CD8-positive, alpha-beta memory T cell (primary cell): ENCODE data around the gene DNASE1L1. TPM values are rescaled to one million over a fixed set of nuclear protein-coding genes. Genes with fewer than 3 reads are reported as not detected.

ENCODE experiments used
- CTCF ChIA-PET: fragments of 350-600 bp; sonication (Branson Sonifier 250); formaldehyde crosslinking; loops from one replicate; lab custom pipeline; 2021; ENCODE audit warnings: antibody characterized with exemption; lab: Charles Lee
- POLR2A ChIA-PET: fragments of 350-600 bp; sonication (Branson Sonifier 250); formaldehyde crosslinking; loops from one replicate; lab custom pipeline; 2021; ENCODE audit warnings: antibody characterized with exemption; lab: Charles Lee
- DNase-seq, 5 donors: peaks; one replicate each; pipeline versions ENCODE4 v3.0.0 to v3.0.0-alpha.2; 2020 to 2022; ENCODE audit warnings: mixed read lengths in 1 of 5
- H3K27ac ChIP-seq: one replicate; pipeline ENCODE4 v1.7.0; 2013; ENCODE audit warnings: low read depth, mild to moderate bottlenecking, low read length, moderate library complexity
- H3K27me3 ChIP-seq: 2 replicates; pipeline ENCODE4 v1.7.0; 2013; ENCODE audit warnings: low read length, mild to moderate bottlenecking; ENCODE audit not compliant: insufficient read depth, poor library complexity, severe bottlenecking
- H3K36me3 ChIP-seq: 2 replicates; pipeline ENCODE4 v1.7.0; 2013; ENCODE audit warnings: mild to moderate bottlenecking, low read length, moderate library complexity; ENCODE audit not compliant: insufficient read depth
- H3K4me1 ChIP-seq: 2 replicates; pipeline ENCODE4 v1.7.0; 2013; ENCODE audit warnings: mild to moderate bottlenecking, low read length, moderate library complexity; ENCODE audit not compliant: insufficient read depth
- H3K4me3 ChIP-seq: 2 replicates; pipeline ENCODE4 v1.7.0; 2013; ENCODE audit warnings: mild to moderate bottlenecking, low read length
- H3K9me3 ChIP-seq: 2 replicates; pipeline ENCODE4 v1.7.0; 2013; ENCODE audit warnings: mild to moderate bottlenecking, low read length
- H3K27ac Mint-ChIP-seq, 8 donors: one replicate each; pipeline ENCODE4 v1.8.0; 2020 to 2021; ENCODE audit warnings: mixed read lengths in 8 of 8, mild to moderate bottlenecking in 6 of 8, inconsistent platforms in 3 of 8, moderate library complexity in 3 of 8
- H3K27me3 Mint-ChIP-seq, 2 donors: one replicate each; pipeline ENCODE4 v1.8.0; 2020 to 2021; ENCODE audit warnings: mixed read lengths in 2 of 2, mild to moderate bottlenecking in 1 of 2, moderate library complexity in 1 of 2
- H3K36me3 Mint-ChIP-seq, 3 donors: one replicate each; pipeline ENCODE4 v1.8.0; 2020 to 2021; ENCODE audit warnings: mixed read lengths in 3 of 3, inconsistent platforms in 1 of 3, mild to moderate bottlenecking in 1 of 3
- H3K4me1 Mint-ChIP-seq, 3 donors: one replicate each; pipeline ENCODE4 v1.8.0; 2020 to 2021; ENCODE audit warnings: mixed read lengths in 3 of 3, inconsistent platforms in 1 of 3, mild to moderate bottlenecking in 1 of 3
- H3K4me3 Mint-ChIP-seq, 7 donors: one replicate each; pipeline ENCODE4 v1.8.0; 2020 to 2021; ENCODE audit warnings: mixed read lengths in 7 of 7, mild to moderate bottlenecking in 6 of 7, moderate library complexity in 4 of 7, inconsistent platforms in 2 of 7
- H3K9me3 Mint-ChIP-seq, 5 donors: one replicate each; pipeline ENCODE4 v1.8.0; 2020 to 2022; ENCODE audit warnings: mixed read lengths in 5 of 5, mild to moderate bottlenecking in 3 of 5, moderate library complexity in 2 of 5, inconsistent platforms in 1 of 5
- polyA plus RNA-seq: library from polyadenylated mRNA; unstranded; fragments of 300-500 nt; fragmentation: Illumina TruSeq; gene quantifications from one replicate; pipeline ENCODE4 v1.2.3, GENCODE V29; 2021
- total RNA-seq, 2 experiments: library from RNA; stranded (reverse); gene quantifications; one replicate each; pipeline ENCODE4 v1.2.3, GENCODE V29; 2021

Gene DNASE1L1
- total and polyA plus RNA-seq, 3 experiments from 2014 or later = 9.8 to 19.1 (median 10.1) TPM

DNA sequence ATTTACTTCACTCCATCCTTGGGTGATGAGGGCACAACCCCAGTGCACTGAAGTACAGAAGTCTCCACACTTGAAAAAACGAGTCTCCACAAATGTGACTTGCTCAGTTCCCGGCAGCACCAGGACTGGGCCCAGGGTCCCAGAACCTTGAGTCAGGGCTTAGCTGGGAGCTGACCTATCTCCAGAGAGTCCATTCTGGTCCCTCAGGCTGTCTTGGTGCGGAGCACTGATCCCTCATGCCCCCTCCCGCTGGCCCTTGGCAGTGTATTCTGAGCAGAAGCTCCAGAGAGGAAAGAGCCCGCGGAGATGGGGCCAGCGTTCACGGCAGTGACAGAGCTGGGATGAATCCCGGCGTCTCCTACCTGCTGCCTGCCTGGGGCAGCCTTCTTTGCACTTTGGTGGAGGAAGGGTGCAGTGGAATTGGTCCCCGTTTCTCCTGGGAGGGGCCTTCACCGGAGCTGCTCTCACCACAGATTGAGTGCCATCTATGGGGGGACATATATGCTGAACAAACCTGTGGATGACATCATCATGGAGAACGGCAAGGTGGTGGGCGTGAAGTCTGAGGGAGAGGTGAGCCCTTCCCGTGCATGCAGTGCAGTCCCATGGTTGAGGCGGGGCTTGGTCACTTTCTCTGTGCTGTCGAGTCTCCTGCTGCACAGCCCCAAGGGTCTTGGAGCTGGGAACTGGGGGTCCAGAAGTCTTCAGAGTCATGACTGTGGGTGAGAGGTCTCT, 31.7 kb upstream of the DNASE1L1 start:
- Histone ChIP-seq H3K36me3 (no peaks in the 10 kb centered on the region), H3K9me3 (no peaks in the 10 kb centered on the region), H3K27me3 (no peaks in the 10 kb centered on the region), H3K4me3 (no peak overlapping the region), H3K27ac (no peak overlapping the region), H3K4me1 (peaks cover 38% of the 10 kb centered on the region)
- ChIA-PET CTCF (interaction anchor here (1.5 kb wide), 1 partner anchor 42 kb away, joined by 6 read pairs; the partner anchor contains the start of gene RPL10), POLR2A (interaction anchor here (0.6 kb wide), 1 partner anchor 17 kb away, joined by 3 read pairs; the partner anchor contains the start of gene PLXNA3)
- no peak for DNase-seq
- Mint-ChIP-seq H3K36me3 (peaks cover 0 to 40% (median 0%) of the 10 kb centered on the region in 3 donors), H3K9me3 (no peaks in the 10 kb centered on the region), H3K27me3 (peaks cover 0 to 12% of the 10 kb centered on the region in 2 donors), H3K4me3 (peak overlapping the region in 3 of 7 donors; percentile 48 to 73 (median 65)), H3K4me1 (peaks cover 20 to 47% (median 23%) of the 10 kb centered on the region in 3 donors), H3K27ac (peak overlapping the region in 7 of 8 donors; percentile 37 to 93 (median 87))

GRCh38 chrX:154439841-154440240, 30.8 kb upstream of the DNASE1L1 start:
- CTCF ChIA-PET = no interaction called here
- POLR2A ChIA-PET = no interaction called here
- peaks cover 20 to 43% (median 22%) of the 10 kb centered on the region in 3 donors for H3K4me1 Mint-ChIP-seq

GRCh38 chrX:154437971-154438893, 29.2 kb upstream of the DNASE1L1 start:
- H3K4me3 ChIP-seq = peak overlapping the region; percentile 58
- H3K27me3 ChIP-seq = no peaks in the 10 kb centered on the region
- no peak for DNase-seq
- Mint-ChIP-seq H3K9me3 (no peaks in the 10 kb centered on the region), H3K36me3 (peaks cover 0 to 59% (median 0%) of the 10 kb centered on the region in 3 donors), H3K4me1 (peaks cover 20 to 39% (median 22%) of the 10 kb centered on the region in 3 donors), H3K27me3 (peaks cover 0 to 16% of the 10 kb centered on the region in 2 donors), H3K4me3 (peak overlapping the region; percentile 81 to 94 (median 86)), H3K27ac (peak overlapping the region; percentile 66 to 97 (median 88))
- ChIA-PET CTCF (no interaction called here), POLR2A (no interaction called here)
- no peaks in the 10 kb centered on the region for H3K36me3 ChIP-seq
- H3K9me3 ChIP-seq = no peaks in the 10 kb centered on the region
- H3K4me1 ChIP-seq = peaks cover 24% of the 10 kb centered on the region
- peak overlapping the region; percentile 31 for H3K27ac ChIP-seq

More at GRCh38 chrX:154439841-154440240, 30.8 kb upstream of the DNASE1L1 start:
- peaks cover 33% of the 10 kb centered on the region for H3K4me1 ChIP-seq
- Mint-ChIP-seq H3K9me3 (no peaks in the 10 kb centered on the region), H3K4me3 (peak overlapping the region in 1 of 7 donors; percentile 31), H3K27ac (peak overlapping the region in 3 of 8 donors; percentile 47 to 90 (median 64)), H3K36me3 (peaks cover 0 to 47% (median 0%) of the 10 kb centered on the region in 3 donors), H3K27me3 (peaks cover 0 to 12% of the 10 kb centered on the region in 2 donors)
- H3K27me3 ChIP-seq = no peaks in the 10 kb centered on the region
- no peaks in the 10 kb centered on the region for H3K9me3 ChIP-seq
- H3K4me3 ChIP-seq = no peak overlapping the region
- no peak for DNase-seq
- no peaks in the 10 kb centered on the region for H3K36me3 ChIP-seq
- no peak overlapping the region for H3K27ac ChIP-seq

DNA sequence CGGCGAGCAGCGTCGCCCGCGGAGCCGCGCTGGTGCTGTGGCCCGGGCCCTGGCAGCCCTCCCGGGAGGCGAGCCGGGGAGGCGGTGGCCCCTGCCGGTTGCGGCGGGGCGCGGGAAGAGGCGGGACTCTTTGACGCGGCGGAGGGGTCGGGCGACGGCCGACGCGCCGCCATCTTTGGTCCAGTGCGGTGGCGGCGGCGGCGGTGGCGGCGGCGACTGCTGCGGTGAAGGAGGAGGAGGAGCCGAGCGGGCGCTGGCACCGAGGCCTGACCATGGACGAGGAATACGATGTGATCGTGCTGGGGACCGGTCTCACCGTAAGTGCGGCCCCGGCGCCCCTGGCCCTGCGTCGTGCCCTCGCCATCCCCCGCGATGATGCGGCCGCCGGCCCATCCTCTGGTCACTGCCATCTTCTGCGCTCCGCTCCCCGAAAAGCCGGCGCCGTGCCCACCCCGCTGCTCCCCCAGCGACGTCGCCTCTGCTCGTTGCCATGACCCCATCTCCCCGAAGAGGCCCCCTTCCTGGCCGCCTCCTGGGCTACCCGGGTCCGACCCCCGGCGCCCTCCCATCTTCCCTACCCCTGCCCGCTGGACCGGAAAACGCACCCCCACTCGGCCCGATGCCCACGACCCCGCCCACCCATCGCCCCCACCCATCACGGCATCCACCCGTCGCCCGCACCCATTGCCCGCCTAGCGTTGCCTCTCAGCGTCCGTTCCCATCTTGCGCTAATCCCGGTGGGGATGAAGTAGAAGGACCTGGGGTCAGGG, 28.1 kb upstream of the DNASE1L1 start, which contains the start of gene GDI1:
Gene GDI1 (plus strand): TSS at position 172 of the 770 bp plus-strand sequence. CDS start 101 bp downstream, at position 273.
- H3K4me3 Mint-ChIP-seq = peak within 1 kb of the TSS; percentile 81 to 94 (median 86)
- Histone ChIP-seq H3K4me3 (peak within 1 kb of the TSS; percentile 58), H3K27me3 (no peaks in the 10 kb centered on the region), H3K27ac (peak within 1 kb of the TSS; percentile 31), H3K4me1 (peaks cover 24% of the 10 kb centered on the region), H3K36me3 (no peaks in the 10 kb centered on the region), H3K9me3 (no peaks in the 10 kb centered on the region)
- H3K27me3 Mint-ChIP-seq = peaks cover 0 to 16% of the 10 kb centered on the region in 2 donors
- peak; percentile 56 to 76 (median 61) for DNase-seq
- peaks cover 20 to 34% (median 22%) of the 10 kb centered on the region in 3 donors for H3K4me1 Mint-ChIP-seq
- no peaks in the 10 kb centered on the region for H3K9me3 Mint-ChIP-seq
- H3K27ac Mint-ChIP-seq = peak within 1 kb of the TSS; percentile 87 to 98 (median 92)
- CTCF ChIA-PET = no interaction called here
- peaks cover 0 to 64% (median 0%) of the 10 kb centered on the region in 3 donors for H3K36me3 Mint-ChIP-seq
- POLR2A ChIA-PET = no interaction called here

GRCh38 chrX:154436374-154436982, 27.4 kb upstream of the DNASE1L1 start:
- no peaks in the 10 kb centered on the region for H3K9me3 Mint-ChIP-seq
- Histone ChIP-seq H3K4me3 (peak overlapping the region; percentile 45), H3K27me3 (no peaks in the 10 kb centered on the region), H3K9me3 (no peaks in the 10 kb centered on the region), H3K27ac (no peak overlapping the region), H3K36me3 (no peaks in the 10 kb centered on the region), H3K4me1 (peaks cover 18% of the 10 kb centered on the region)
- peaks cover 0 to 16% of the 10 kb centered on the region in 2 donors for H3K27me3 Mint-ChIP-seq
- H3K27ac Mint-ChIP-seq = peak overlapping the region; percentile 82 to 98 (median 90)
- DNase-seq = peak; percentile 50 to 76 (median 54)
- ChIA-PET POLR2A (no interaction called here), CTCF (no interaction called here)
- peak overlapping the region; percentile 71 to 90 (median 81) for H3K4me3 Mint-ChIP-seq
- peaks cover 0 to 64% (median 0%) of the 10 kb centered on the region in 3 donors for H3K36me3 Mint-ChIP-seq
- peaks cover 14 to 30% (median 16%) of the 10 kb centered on the region in 3 donors for H3K4me1 Mint-ChIP-seq

DNA sequence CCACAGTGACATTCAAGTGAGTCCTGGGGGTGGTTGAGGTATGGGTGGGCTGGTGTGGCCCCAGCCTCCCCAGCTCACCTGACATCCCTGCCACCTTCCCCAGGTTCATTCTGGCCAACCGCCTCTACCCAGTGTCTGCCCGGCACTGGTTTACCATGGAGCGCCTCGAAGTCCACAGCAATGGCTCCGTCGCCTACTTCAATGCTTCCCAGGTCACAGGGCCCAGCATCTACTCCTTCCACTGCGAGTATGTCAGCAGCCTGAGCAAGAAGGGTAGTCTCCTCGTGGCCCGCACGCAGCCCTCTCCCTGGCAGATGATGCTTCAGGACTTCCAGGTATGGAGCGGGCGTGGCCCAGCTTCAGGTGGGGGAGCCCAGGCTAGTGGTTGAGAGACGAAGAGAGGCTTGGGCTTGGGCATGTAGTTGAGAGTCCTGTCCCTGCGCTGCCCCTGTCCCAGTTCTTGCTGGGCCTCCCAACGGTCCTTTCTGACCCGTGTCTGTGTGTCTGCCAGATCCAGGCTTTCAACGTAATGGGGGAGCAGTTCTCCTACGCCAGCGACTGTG, 26.2 kb upstream of the DNASE1L1 start:
- Mint-ChIP-seq H3K9me3 (no peaks in the 10 kb centered on the region), H3K4me3 (peak overlapping the region in 4 of 7 donors; percentile 16 to 61 (median 38)), H3K27ac (peak overlapping the region in 3 of 8 donors; percentile 7 to 95 (median 33)), H3K4me1 (peaks cover 17 to 30% (median 21%) of the 10 kb centered on the region in 3 donors), H3K36me3 (peaks cover 0 to 61% (median 0%) of the 10 kb centered on the region in 3 donors), H3K27me3 (peaks cover 0 to 16% of the 10 kb centered on the region in 2 donors)
- no peaks in the 10 kb centered on the region for H3K9me3 ChIP-seq
- H3K27me3 ChIP-seq = no peaks in the 10 kb centered on the region
- CTCF ChIA-PET = no interaction called here
- H3K4me3 ChIP-seq = no peak overlapping the region
- DNase-seq = no peak
- peaks cover 17% of the 10 kb centered on the region for H3K4me1 ChIP-seq
- POLR2A ChIA-PET = interaction anchor here (1.2 kb wide), 1 partner anchor 23 kb away, joined by 3 read pairs; no protein-coding TSS in a partner anchor
- no peak overlapping the region for H3K27ac ChIP-seq
- no peaks in the 10 kb centered on the region for H3K36me3 ChIP-seq
